Measurements from ENCODE around the gene OSBPL10.

DNA sequence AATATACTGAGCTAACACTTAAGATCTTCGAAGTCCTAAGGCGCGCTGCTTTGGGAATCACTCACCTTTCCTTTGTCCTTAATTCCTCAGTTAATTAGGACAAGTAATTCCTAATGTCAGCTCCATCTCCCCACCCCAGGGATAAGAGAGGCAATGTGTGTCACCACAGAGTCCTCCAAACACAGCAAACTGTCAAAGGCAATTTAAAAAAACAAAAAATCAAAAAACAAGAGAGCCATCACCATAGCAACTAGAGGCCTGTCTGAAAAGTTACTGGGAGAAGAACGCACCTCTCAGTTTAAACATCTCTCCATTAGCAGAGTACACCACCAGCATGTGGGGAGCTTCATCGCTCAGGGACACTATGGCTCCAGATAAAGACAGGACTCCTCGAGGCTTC lies 101.7 kb downstream of the OSBPL10 start:
- no peak for TF ChIP-seq POLR2AphosphoS5 (IDR thresholded peaks at IDR 0.05)
- no peak for TF ChIP-seq CTCF (IDR thresholded peaks at IDR 0.05)
- no peak for TF ChIP-seq POLR2A (IDR thresholded peaks at IDR 0.05)
